Mammary epithelial cell (primary cell): ENCODE data around the gene HSFY2.
"Not testable (repeated sequence)": the region's sequence is repeated elsewhere in the genome, so short reads cannot be mapped to it uniquely, and the experiment has no call there.

Source experiments
- EZH2 ChIP-seq: IDR thresholded peaks from 2 replicates; pipeline ENCODE4 v1.6.1; 2012; ENCODE audit warnings: low read length, inconsistent platforms, borderline replicate concordance
- TF ChIP-seq, protein P1 (sequence below), 2 donors: IDR thresholded peaks in 1 of 2; conservative IDR thresholded peaks in 1 of 2; 2 replicates each; pipeline ENCODE4 v1.5.1; 2011 to 2012; ENCODE audit warnings: inconsistent platforms in 2 of 2, low read length in 2 of 2, mild to moderate bottlenecking in 2 of 2, control low read depth in 1 of 2, low read depth in 1 of 2; ENCODE audit not compliant: insufficient read depth in 1 of 2; ENCODE audit errors: extremely low read depth in 1 of 2

DNA sequence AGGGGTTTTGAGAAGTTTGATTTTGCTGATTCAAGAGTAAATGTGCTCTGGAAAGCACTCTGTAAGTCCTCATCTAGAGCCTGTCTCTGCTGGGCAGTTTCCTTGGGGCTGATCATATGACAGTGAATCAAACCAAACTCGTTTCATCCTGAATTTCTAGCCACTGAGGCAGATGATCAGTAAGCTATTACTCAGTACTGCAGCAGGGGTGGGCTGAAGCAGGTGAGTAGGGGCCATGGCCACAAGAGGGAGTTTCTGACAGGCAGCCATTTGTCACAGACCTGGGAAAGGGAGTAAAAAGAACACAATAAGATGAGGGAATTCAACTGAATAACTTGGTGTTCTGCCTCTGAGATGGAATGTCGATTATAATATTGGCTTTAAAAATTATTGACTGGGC lies 19.5 kb downstream of the HSFY2 start:
- TF ChIP-seq, protein P1, sequence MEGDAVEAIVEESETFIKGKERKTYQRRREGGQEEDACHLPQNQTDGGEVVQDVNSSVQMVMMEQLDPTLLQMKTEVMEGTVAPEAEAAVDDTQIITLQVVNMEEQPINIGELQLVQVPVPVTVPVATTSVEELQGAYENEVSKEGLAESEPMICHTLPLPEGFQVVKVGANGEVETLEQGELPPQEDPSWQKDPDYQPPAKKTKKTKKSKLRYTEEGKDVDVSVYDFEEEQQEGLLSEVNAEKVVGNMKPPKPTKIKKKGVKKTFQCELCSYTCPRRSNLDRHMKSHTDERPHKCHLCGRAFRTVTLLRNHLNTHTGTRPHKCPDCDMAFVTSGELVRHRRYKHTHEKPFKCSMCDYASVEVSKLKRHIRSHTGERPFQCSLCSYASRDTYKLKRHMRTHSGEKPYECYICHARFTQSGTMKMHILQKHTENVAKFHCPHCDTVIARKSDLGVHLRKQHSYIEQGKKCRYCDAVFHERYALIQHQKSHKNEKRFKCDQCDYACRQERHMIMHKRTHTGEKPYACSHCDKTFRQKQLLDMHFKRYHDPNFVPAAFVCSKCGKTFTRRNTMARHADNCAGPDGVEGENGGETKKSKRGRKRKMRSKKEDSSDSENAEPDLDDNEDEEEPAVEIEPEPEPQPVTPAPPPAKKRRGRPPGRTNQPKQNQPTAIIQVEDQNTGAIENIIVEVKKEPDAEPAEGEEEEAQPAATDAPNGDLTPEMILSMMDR (conservative IDR thresholded peaks at IDR 0.05 in 1 of 2, IDR thresholded peaks at IDR 0.05 in 1 of 2; ENCODE audit: extremely low read depth in 1 of 2, insufficient read depth in 1 of 2, low read depth in 1 of 2, low read length in 2 of 2): not testable (repeated sequence)
- not testable (repeated sequence) for TF ChIP-seq EZH2
